GM10266 (cell line): ENCODE measurements around the gene NDUFV1.
"Not testable (repeated sequence)": the region's sequence is repeated elsewhere in the genome, so short reads cannot be mapped to it uniquely, and the experiment has no call there.

Experiments used
- DNase-seq: peaks from one replicate; pipeline ENCODE4 v3.0.0; 2012; ENCODE audit errors: extremely low spot score
- TF ChIP-seq, protein P1 (sequence below): IDR thresholded peaks from 2 replicates; pipeline ENCODE4 v1.5.1; 2012; ENCODE audit warnings: mild to moderate bottlenecking, low read depth; ENCODE audit not compliant: control insufficient read depth, insufficient read depth; ENCODE audit errors: missing control alignments

The NDUFV1 gene

DNA sequence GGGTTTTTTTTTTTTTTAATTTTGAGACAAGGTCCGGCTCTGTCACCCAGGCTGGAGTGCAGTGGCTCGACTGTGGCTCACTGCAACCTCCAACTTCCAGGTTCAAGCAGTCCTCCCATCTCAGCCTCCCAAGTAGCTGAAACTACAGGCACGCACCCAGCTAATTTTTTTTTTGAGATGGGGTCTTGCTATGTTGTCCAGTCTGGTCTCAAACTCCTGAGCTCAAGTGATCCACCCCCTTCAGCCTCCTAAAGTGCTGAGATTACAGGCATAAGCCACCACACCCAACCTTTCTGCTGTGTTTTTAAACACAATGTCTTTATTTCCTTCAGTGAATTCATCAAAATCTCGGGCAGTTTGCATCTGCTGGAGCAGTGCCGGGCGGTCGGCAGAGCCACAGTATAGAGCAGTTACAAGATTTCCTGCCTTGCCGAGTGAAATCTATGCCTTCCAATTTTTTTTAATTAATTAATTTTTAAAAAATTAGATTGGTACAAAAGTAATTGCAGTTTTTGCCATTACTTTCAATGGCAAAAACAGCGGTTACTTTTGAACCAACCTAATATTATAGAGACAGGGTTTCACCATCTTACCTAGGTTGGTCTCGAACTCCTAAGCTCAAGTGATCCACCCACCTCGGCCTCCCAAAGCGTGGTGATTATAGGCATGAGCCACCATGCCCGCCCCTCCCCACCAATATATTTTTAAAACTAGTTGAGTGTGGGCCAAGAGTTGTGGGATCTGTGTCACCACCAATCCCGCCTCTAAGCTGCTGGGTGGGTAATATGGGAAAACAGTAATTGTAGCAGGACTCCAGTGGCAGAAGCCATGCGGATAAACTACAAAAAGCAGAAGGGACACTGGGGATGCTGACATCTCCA lies 46.5 kb downstream of the NDUFV1 start:
- DNase-seq: no peak
- TF ChIP-seq, protein P1, sequence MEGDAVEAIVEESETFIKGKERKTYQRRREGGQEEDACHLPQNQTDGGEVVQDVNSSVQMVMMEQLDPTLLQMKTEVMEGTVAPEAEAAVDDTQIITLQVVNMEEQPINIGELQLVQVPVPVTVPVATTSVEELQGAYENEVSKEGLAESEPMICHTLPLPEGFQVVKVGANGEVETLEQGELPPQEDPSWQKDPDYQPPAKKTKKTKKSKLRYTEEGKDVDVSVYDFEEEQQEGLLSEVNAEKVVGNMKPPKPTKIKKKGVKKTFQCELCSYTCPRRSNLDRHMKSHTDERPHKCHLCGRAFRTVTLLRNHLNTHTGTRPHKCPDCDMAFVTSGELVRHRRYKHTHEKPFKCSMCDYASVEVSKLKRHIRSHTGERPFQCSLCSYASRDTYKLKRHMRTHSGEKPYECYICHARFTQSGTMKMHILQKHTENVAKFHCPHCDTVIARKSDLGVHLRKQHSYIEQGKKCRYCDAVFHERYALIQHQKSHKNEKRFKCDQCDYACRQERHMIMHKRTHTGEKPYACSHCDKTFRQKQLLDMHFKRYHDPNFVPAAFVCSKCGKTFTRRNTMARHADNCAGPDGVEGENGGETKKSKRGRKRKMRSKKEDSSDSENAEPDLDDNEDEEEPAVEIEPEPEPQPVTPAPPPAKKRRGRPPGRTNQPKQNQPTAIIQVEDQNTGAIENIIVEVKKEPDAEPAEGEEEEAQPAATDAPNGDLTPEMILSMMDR: no peak

DNA sequence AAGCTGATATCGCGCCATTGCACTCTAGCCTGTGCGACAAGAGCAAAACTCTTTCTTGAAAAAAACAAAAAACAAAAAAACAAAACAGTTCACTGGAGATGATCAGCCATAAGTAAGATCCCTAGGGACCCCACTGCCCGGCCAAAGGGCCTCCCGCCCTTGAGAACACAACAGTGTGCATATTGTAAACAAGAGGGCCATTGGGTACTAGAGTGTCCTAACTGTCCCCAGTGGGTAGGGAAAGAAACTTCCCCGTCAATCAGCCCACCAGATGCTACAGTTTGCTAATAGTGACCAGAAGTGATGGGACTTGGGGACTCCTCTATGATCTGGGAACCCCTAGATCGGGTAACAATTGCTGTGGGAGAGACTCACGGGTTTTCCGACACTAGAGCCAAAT lies 47.5 kb downstream of the NDUFV1 start:
- TF ChIP-seq, protein P1: no peak
- no peak for DNase-seq

DNA sequence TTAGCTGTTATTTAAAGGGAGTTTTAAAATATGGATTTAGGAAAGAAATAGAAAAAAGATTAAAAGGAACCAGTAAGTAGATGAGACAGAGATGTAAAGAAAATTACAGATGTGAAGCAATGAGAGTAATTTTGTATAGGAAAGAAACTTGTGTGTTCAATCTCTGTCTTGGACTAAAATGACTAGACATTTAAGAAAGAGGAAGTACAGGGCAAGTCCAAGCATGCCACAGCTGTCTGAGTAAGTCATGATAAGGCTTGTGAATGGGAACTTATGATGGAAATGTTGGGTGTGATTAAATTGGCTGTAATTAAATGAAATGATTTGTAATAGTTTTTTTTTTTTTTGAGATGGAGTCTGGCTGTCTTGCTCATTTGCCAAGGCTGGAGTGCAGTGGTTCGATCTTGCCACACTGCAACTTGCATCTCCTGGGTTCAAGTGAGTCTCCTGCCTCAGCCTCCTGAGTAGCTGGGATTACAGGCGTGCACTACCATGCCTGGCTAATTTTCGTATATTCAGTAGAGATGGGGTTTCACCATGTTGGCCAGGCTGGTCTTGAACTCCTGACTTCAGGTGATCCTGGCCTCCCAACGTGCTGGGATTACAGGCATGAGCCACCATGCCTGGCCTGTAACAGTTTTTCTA lies 49.7 kb downstream of the NDUFV1 start:
- no peak for DNase-seq
- TF ChIP-seq, protein P1: no peak

DNA sequence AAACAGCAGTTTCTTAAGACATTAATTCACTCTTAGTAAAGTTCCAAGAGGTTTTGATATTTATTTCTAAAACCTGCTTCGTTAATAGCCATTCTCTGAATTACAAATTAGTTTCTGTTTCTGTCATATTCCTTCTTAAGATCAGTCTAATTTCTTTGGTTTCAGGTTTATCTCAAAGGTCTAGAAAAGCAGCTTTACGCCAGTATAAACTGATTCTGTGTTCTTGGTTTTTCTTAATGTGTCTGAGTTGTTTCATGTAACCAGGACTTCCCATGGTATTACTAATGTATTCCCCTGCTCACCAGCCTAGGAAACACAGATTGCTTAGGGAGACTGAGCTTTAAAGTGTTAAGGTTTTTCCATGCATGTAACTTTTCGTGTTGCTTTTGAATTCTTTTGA lies 50.6 kb downstream of the NDUFV1 start:
- TF ChIP-seq, protein P1: no peak
- DNase-seq: no peak

DNA sequence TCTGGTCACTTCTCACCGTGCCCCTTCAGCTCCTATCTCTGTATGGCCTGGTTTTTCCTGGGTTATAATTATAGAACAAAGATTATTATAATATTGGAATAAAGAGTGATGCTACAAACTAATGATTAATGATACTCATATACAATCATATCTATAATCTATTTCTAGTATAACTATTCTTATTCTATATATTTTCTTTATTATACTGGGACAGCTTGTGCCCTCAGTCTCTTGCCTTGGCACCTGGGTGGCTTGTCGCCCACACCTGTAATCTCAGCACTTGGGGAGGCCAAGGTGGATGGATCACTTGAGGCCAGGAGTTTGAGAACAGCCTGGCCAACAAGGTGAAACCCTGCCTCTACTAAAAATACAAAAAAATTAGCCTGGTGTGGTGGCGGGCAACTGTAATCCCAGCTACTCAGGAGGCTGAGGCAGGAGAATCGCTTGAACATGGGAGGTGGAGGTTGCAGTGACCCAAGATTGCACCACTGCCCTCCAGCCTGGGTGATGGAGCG lies 53.0 kb downstream of the NDUFV1 start:
- not testable (repeated sequence) for DNase-seq

DNA sequence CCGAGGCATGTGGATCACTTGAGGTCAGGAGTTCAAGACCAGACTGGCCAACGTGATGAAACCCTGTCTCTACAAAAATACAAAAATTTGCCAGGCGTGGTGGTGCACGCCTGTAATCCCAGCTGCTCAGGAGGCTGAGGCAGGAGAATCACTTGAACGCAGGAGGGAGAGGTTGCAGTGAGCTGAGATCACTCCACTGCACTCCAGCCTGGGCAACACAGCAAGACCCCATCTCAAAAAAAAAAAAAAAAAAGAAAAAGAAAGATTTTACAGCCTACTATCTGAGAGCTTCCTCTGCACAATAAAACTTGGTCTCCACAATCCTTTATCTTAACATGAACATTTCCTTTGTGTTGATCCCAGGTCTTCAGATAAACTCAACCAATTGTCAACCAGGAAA lies 54.0 kb downstream of the NDUFV1 start:
- DNase-seq: not testable (repeated sequence)
